Measurements from ENCODE around the gene RALA.

RALA gene

DNA sequence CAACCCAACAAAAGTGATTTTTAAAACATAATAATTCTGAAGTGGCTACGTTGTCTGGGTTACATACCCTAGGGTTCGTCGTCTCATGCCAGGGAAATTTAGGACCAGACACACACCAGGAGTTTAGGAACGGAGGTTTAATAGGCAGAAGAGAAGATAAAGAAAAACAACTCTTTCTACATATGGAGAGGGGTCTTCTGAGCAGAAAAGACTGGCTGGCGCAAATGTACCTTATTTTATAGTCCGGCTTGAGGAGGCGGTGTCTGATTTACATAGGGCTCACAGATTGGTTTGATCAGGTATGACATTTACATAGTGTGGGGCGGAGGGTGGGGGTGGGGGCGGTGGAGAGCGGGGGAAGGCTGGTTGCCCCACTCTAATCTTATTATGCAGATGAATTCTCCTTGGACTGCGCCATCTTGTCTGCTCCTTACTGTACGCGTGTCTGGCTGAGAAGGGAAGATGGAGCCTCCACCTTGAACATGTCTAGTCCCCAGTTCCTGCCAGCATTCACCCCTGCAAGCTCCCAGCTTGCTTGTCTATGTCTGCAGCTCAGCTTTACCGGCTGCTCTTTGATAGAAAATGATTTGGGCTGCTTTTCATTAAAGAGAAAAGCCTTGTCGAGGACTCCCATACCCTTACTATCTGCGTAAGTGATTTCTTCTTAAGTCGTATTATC, 98.7 kb downstream of the RALA start:
- ATAC-seq (ENCODE audit: low read depth) = no peak
- Mint-ChIP-seq H3K9me3 (no peaks in the 10 kb centered on the region), H3K36me3 (no peaks in the 10 kb centered on the region), H3K27me3 (peaks cover 7% of the 10 kb centered on the region), H3K4me3 (no peak overlapping the region), H3K27ac (no peak overlapping the region), H3K4me1 (no peaks in the 10 kb centered on the region)
- DNase-seq (ENCODE audit: low spot score in 2 of 2) = no peak

DNA sequence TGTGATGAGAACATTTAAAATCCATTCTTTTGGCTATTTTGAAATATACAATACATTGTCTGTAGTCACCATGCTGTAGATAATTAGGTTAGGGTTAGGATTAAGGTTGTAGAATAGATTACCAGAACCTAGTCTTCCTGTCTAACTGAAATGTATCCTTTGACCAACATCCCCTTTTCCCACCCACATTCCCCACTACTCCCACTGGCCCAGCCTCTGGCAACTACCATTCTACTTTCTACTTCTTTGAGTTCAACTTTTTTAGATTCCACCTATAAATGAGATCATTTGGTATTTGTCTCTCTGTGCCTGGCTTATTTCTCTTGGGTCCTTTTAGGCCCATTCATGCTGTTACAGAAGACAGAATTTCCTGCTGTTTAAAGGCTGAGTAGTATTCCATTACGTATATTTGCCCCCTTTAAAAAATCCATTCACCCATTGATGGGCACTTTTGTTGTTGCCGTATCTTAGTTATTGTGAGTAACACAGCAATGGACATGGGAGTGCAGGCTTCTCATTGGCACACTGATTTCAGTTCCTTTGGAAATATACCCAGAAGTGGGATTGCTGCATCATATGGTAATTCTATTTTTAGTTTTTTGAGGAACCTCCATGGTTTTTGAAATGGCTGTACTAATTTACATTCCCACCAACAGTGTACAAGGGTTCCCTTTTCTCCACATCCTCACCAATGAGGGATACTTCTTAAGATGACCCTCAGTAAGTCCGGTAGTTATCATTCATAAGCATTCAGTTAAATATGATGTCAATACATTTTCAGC, 104.0 kb downstream of the RALA start:
- no peak overlapping the region for H3K4me3 Mint-ChIP-seq
- H3K27ac Mint-ChIP-seq = no peak overlapping the region
- peaks cover 4% of the 10 kb centered on the region for H3K4me1 Mint-ChIP-seq
- no peak for ATAC-seq (ENCODE audit: low read depth)
- no peaks in the 10 kb centered on the region for H3K9me3 Mint-ChIP-seq
- DNase-seq (ENCODE audit: low spot score in 2 of 2) = no peak
- no peaks in the 10 kb centered on the region for H3K27me3 Mint-ChIP-seq
- no peaks in the 10 kb centered on the region for H3K36me3 Mint-ChIP-seq

DNA sequence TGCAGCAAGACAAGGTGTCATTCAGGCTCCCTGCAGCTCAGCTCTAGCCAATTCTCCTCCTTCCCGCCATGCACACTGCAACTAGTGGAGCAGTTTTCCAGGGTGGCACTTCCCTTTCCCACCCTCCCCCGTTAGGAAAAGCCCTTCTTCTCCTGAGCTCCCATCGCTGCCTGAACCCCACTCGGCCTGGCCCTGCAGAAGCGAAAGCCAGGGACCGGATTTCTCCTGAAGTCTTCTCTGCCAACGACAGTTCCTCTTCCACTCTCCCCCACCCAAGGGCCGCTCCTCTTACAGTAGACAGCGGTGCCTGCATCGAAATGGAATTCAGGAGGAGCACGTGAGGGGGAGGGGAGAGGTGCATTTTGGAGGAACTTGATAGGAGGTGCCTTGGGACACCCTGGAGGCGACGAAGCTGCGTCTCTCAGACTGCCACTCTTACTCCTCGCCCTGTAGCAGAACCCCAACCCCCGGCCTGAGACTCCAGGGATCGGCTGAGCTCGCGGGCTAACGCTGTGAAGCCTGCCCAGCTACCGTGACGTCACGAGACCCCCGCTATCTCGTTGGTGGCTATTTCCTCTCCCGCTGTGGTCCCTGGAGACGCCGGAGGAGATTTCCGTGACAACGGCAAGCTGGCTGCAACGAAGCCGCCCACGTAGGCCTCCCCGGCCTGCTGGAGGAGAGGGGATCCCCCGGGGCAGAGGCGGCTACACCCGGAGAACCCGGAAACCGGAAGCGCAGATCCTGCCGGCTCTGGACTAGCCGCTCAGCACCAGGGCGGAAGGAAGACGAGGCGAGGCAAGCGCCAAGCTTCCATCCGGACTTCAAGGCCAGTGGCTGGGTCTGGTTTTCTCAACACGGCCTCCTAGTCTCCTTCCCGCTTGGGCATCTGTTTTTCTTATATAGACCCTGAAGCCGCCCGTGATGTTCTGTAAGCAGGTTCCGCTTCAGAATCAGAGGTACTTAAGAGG, 109.7 kb downstream of the RALA start:
- ATAC-seq (ENCODE audit: low read depth) = peak; percentile 89
- peak; percentile 95 to 96 for DNase-seq (ENCODE audit: low spot score in 2 of 2)
- Mint-ChIP-seq H3K9me3 (no peaks in the 10 kb centered on the region), H3K36me3 (no peaks in the 10 kb centered on the region), H3K4me3 (peak overlapping the region; percentile 90), H3K4me1 (peaks cover 28% of the 10 kb centered on the region), H3K27ac (peak overlapping the region; percentile 94), H3K27me3 (no peaks in the 10 kb centered on the region)

- Mint-ChIP-seq H3K4me1 (peaks cover 28% of the 10 kb centered on the region), H3K4me3 (peak overlapping the region; percentile 90), H3K36me3 (no peaks in the 10 kb centered on the region), H3K27ac (peak overlapping the region; percentile 94), H3K9me3 (no peaks in the 10 kb centered on the region), H3K27me3 (no peaks in the 10 kb centered on the region)
- DNase-seq (ENCODE audit: low spot score in 2 of 2) (peak; percentile 20 to 31), ATAC-seq (ENCODE audit: low read depth) (peak; percentile 27)
Measured at GRCh38 chr7:39733881-39734632, 110.7 kb downstream of the RALA start.

GRCh38 chr7:39734633-39735004, 111.2 kb downstream of the RALA start:
- ATAC-seq (ENCODE audit: low read depth) = no peak
- H3K9me3 Mint-ChIP-seq = no peaks in the 10 kb centered on the region
- peak overlapping the region; percentile 68 for H3K4me3 Mint-ChIP-seq
- peaks cover 28% of the 10 kb centered on the region for H3K4me1 Mint-ChIP-seq
- DNase-seq (ENCODE audit: low spot score in 2 of 2) = no peak
- peak overlapping the region; percentile 94 for H3K27ac Mint-ChIP-seq
- no peaks in the 10 kb centered on the region for H3K36me3 Mint-ChIP-seq
- no peaks in the 10 kb centered on the region for H3K27me3 Mint-ChIP-seq

- ATAC-seq (ENCODE audit: low read depth) (no peak), DNase-seq (ENCODE audit: low spot score in 2 of 2) (no peak)
- peak overlapping the region; percentile 43 for H3K4me3 Mint-ChIP-seq
- no peaks in the 10 kb centered on the region for H3K9me3 Mint-ChIP-seq
- peak overlapping the region; percentile 73 for H3K27ac Mint-ChIP-seq
- H3K27me3 Mint-ChIP-seq = no peaks in the 10 kb centered on the region
- H3K4me1 Mint-ChIP-seq = peaks cover 28% of the 10 kb centered on the region
- no peaks in the 10 kb centered on the region for H3K36me3 Mint-ChIP-seq
Measured at GRCh38 chr7:39735903-39736302, 112.5 kb downstream of the RALA start.

DNA sequence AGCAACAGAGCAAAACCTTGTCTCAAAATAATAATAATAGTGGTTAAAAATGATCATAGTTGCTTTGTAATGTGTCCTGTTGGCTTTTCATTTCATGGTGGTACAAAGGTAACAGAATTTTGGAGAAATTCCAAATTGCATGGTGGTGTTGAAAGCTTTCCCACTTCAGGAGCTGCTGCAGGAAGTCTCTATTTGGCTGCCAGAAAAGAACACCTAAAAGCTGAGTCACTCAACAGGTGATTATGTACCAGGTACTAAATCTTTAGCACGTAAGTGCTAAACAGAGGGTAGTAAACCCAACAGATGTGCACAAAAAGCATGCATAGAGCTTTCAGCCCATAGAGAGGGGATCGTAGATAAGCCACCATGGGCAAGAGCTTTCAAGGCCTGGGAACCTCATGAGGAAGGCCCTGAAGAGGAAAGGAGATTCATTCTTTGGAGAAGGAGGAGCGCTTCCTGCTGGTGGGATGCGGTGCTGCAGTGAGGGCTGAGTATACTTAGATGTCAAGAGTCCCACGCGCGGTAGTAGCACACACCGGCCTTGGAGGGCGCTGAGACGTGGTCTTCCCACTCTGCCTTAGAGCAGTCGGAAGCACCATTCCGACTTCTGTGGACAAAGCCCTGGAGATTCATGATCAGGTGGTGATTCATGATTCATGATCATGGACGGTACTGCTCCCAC, 118.7 kb downstream of the RALA start:
- H3K4me1 Mint-ChIP-seq = peaks cover 9% of the 10 kb centered on the region
- H3K27me3 Mint-ChIP-seq = no peaks in the 10 kb centered on the region
- no peak overlapping the region for H3K27ac Mint-ChIP-seq
- H3K9me3 Mint-ChIP-seq = no peaks in the 10 kb centered on the region
- ATAC-seq (ENCODE audit: low read depth) = peak; percentile 71
- H3K4me3 Mint-ChIP-seq = no peak overlapping the region
- peaks cover 4% of the 10 kb centered on the region for H3K36me3 Mint-ChIP-seq
- DNase-seq (ENCODE audit: low spot score in 2 of 2) = peak; percentile 28 to 35

GRCh38 chr7:39744620-39745019, 121.2 kb downstream of the RALA start:
- peaks cover 16% of the 10 kb centered on the region for H3K4me1 Mint-ChIP-seq
- peak overlapping the region; percentile 63 for H3K27ac Mint-ChIP-seq
- no peaks in the 10 kb centered on the region for H3K27me3 Mint-ChIP-seq
- DNase-seq (ENCODE audit: low spot score in 2 of 2) (no peak), ATAC-seq (ENCODE audit: low read depth) (no peak)
- H3K36me3 Mint-ChIP-seq = peaks cover 6% of the 10 kb centered on the region
- H3K9me3 Mint-ChIP-seq = no peaks in the 10 kb centered on the region
- H3K4me3 Mint-ChIP-seq = no peak overlapping the region

- H3K9me3 Mint-ChIP-seq = no peaks in the 10 kb centered on the region
- peaks cover 10% of the 10 kb centered on the region for H3K36me3 Mint-ChIP-seq
- DNase-seq (ENCODE audit: low spot score in 2 of 2) (no peak), ATAC-seq (ENCODE audit: low read depth) (no peak)
- no peak overlapping the region for H3K27ac Mint-ChIP-seq
- no peaks in the 10 kb centered on the region for H3K27me3 Mint-ChIP-seq
- H3K4me3 Mint-ChIP-seq = no peak overlapping the region
- H3K4me1 Mint-ChIP-seq = peaks cover 21% of the 10 kb centered on the region
Measured at GRCh38 chr7:39745320-39745719, 121.9 kb downstream of the RALA start.

DNA sequence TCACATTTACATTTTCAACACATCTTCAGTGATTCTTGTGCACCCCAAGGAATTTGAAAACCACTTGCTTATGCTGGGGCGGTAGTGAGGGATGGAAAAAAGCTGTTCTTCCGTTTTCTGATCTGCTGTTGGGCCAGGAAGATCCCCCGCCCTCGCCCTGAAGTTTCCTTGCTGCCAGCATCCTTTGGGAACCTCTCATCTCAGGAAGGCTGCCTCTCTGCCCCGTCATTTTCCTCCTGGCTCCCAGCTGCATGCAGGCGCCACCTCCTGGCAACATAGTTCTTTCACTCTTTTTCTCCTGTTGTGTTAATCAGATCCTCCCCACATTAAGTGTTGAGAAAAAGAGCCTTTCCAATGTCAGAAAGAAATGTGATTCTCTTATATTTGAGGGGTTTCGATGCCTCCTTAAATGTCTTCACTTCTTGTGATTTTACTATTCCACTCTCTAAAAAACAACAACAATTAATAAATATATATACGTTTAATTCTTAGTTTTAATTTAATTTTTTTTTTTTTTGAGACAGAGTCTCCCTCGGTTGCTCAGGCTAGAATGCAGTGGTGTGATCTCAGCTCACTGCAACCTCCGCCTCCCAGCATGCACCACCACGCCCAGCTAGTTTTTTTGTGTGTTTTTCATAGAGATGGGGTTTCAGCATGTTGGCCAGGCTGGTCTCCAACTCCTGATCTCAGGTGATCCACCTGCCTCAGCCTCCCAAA, 122.9 kb downstream of the RALA start:
- H3K4me1 Mint-ChIP-seq = peaks cover 22% of the 10 kb centered on the region
- H3K9me3 Mint-ChIP-seq = no peaks in the 10 kb centered on the region
- H3K36me3 Mint-ChIP-seq = peaks cover 14% of the 10 kb centered on the region
- H3K4me3 Mint-ChIP-seq = no peak overlapping the region
- DNase-seq (ENCODE audit: low spot score in 2 of 2) (peak; percentile 29 to 38), ATAC-seq (ENCODE audit: low read depth) (peak; percentile 67)
- H3K27ac Mint-ChIP-seq = no peak overlapping the region
- no peaks in the 10 kb centered on the region for H3K27me3 Mint-ChIP-seq

DNA sequence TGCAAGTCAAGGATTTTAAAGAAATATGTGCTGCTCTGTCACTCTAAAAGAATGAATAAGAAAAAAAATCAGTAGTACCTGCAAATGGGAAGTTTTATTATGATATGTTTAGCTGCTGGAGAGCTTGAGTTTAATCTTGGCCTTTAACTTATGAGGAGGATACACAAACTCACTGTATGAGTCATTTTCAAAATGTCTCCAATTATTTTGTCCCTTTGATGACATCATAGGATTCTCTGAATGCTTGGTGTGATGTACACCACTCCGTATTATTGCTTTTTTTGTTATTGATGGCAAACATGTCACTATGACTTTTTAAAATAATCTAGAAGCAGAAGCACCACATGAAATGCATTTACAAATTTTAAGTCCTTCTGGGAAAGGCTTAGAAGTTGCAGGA, 125.8 kb downstream of the RALA start:
- DNase-seq (ENCODE audit: low spot score in 2 of 2) (no peak), ATAC-seq (ENCODE audit: low read depth) (no peak)
- no peak overlapping the region for H3K27ac Mint-ChIP-seq
- no peak overlapping the region for H3K4me3 Mint-ChIP-seq
- H3K27me3 Mint-ChIP-seq = no peaks in the 10 kb centered on the region
- H3K4me1 Mint-ChIP-seq = peaks cover 24% of the 10 kb centered on the region
- peaks cover 14% of the 10 kb centered on the region for H3K36me3 Mint-ChIP-seq
- no peaks in the 10 kb centered on the region for H3K9me3 Mint-ChIP-seq

- Mint-ChIP-seq H3K4me1 (peaks cover 24% of the 10 kb centered on the region), H3K36me3 (peaks cover 14% of the 10 kb centered on the region), H3K4me3 (no peak overlapping the region), H3K27me3 (no peaks in the 10 kb centered on the region), H3K9me3 (no peaks in the 10 kb centered on the region), H3K27ac (no peak overlapping the region)
- no peak for ATAC-seq (ENCODE audit: low read depth)
- no peak for DNase-seq (ENCODE audit: low spot score in 2 of 2)
Measured at GRCh38 chr7:39749717-39750116, 126.3 kb downstream of the RALA start.

Measured in memory B cell (primary cell).